Measurements from ENCODE around the gene CAT. TPM values are rescaled to one million over a fixed set of nuclear protein-coding genes. Genes with fewer than 3 reads are reported as not detected.
"Not testable (repeated sequence)": the region's sequence is repeated elsewhere in the genome, so short reads cannot be mapped to it uniquely, and the experiment has no call there.

Gene CAT
- total RNA-seq, 4 donors from 2014 or later: 232 to 609 (median 451) TPM

DNA sequence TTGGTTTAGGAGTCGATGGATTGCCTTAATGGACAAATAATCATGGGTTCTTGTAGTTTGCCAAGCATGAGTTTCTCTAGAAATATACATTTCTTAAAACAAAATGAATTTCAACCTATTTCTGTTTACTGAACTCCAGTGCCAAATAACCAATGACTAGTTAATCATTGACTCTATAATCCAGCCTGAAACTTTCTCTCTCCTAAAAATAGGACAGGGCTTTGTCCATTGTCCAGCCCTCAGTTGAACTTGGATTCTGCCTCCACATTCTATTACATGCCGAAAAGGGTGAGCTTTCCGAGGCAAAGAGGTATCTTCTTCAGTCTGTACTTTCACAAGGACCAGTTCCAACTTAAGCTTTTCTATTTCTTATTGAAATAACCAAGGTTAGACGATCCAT, 23.2 kb upstream of the CAT start:
- no peak for DNase-seq
- Histone ChIP-seq H3K27ac (no peak overlapping the region), H3K27me3 (no peaks in the 10 kb centered on the region), H3K36me3 (no peaks in the 10 kb centered on the region), H3K4me1 (no peaks in the 10 kb centered on the region), H3K4me3 (replicated peaks in 1 of 3) (no peak overlapping the region), H3K9me3 (no peaks in the 10 kb centered on the region)
- TF ChIP-seq POLR2A (IDR thresholded peaks at IDR 0.05): no peak
- TF ChIP-seq, protein P1, sequence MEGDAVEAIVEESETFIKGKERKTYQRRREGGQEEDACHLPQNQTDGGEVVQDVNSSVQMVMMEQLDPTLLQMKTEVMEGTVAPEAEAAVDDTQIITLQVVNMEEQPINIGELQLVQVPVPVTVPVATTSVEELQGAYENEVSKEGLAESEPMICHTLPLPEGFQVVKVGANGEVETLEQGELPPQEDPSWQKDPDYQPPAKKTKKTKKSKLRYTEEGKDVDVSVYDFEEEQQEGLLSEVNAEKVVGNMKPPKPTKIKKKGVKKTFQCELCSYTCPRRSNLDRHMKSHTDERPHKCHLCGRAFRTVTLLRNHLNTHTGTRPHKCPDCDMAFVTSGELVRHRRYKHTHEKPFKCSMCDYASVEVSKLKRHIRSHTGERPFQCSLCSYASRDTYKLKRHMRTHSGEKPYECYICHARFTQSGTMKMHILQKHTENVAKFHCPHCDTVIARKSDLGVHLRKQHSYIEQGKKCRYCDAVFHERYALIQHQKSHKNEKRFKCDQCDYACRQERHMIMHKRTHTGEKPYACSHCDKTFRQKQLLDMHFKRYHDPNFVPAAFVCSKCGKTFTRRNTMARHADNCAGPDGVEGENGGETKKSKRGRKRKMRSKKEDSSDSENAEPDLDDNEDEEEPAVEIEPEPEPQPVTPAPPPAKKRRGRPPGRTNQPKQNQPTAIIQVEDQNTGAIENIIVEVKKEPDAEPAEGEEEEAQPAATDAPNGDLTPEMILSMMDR (IDR thresholded peaks at IDR 0.05): no peak
- 45 to 85% methylated on average over 4 of the region's 4 CpGs for WGBS, 2 donors
- intact Hi-C loops (cut with DNase I): no loop called here

GRCh38 chr11:34416088-34416487, 22.6 kb upstream of the CAT start:
- 43 to 100% methylated on average over 1 of the region's 1 CpG for WGBS, 2 donors
- Histone ChIP-seq H3K4me1 (no peaks in the 10 kb centered on the region), H3K27me3 (no peaks in the 10 kb centered on the region), H3K27ac (no peak overlapping the region), H3K4me3 (replicated peaks in 1 of 3) (no peak overlapping the region), H3K9me3 (no peaks in the 10 kb centered on the region), H3K36me3 (no peaks in the 10 kb centered on the region)
- DNase-seq: no peak
- TF ChIP-seq POLR2A (IDR thresholded peaks at IDR 0.05): no peak
- TF ChIP-seq, protein P1 (IDR thresholded peaks at IDR 0.05): no peak
- intact Hi-C loops (cut with DNase I): no loop called here

DNA sequence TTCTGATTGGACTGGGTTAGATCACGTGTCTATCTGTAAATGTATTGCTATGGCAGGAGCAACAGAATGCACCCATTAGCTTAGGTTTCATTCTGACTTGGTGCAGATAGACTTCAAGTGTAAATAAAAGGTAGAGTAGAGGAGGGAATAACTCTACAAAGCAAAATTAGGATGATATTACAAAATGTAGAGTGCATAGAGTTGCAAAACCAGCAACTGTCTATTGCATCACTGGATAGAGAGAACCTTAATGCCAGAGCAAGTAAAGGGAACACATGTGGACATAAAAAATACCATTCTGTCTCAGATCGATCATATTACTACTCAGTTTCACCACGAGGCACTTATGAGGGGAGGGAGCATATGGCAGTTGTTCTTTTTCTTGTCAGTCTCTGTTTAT, 22.0 kb upstream of the CAT start:
- peaks cover 0 to under 1% of the 10 kb centered on the region in 2 donors for H3K4me1 ChIP-seq
- no peaks in the 10 kb centered on the region for H3K27me3 ChIP-seq
- no peak overlapping the region for H3K4me3 ChIP-seq (replicated peaks in 1 of 3)
- intact Hi-C loops (cut with DNase I): no loop called here
- H3K36me3 ChIP-seq: no peaks in the 10 kb centered on the region
- no peaks in the 10 kb centered on the region for H3K9me3 ChIP-seq
- no peak for DNase-seq
- TF ChIP-seq POLR2A (IDR thresholded peaks at IDR 0.05): no peak
- H3K27ac ChIP-seq: no peak overlapping the region
- 46 to 68% methylated on average over 3 of the region's 3 CpGs for WGBS, 2 donors

DNA sequence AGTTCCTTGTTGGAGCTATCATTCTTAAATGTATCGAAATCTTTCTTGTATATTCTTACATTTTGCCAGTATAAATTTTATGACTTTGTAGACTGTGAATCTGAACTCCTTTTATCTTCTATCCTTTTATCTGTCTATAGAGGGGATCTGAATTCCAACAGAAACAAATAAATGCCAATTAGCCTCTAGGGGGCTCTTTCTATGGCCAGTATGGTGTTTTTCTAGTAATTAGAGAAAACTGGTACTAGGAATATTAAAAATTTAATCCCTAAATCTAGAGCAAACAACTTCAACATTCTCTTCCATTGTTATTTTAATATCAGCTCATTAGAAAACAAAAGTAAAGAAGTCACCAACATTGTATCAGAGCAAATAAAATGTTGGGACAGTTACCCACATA, 21.5 kb upstream of the CAT start:
- DNase-seq: no peak
- intact Hi-C loops (cut with DNase I): no loop called here
- Histone ChIP-seq H3K4me3 (replicated peaks in 1 of 3) (no peak overlapping the region), H3K9me3 (no peaks in the 10 kb centered on the region), H3K4me1 (peaks cover 0 to 5% of the 10 kb centered on the region in 2 donors), H3K27ac (no peak overlapping the region), H3K27me3 (no peaks in the 10 kb centered on the region), H3K36me3 (no peaks in the 10 kb centered on the region)
- WGBS, 2 donors: 83 to 91% methylated on average over 1 of the region's 1 CpG
- TF ChIP-seq POLR2A (IDR thresholded peaks at IDR 0.05): no peak
- TF ChIP-seq, protein P1 (IDR thresholded peaks at IDR 0.05): peak in 1 of 6 experiments; percentile 14

- Histone ChIP-seq H3K4me3 (replicated peaks in 1 of 3) (no peak overlapping the region), H3K27me3 (no peaks in the 10 kb centered on the region), H3K27ac (no peak overlapping the region), H3K36me3 (no peaks in the 10 kb centered on the region), H3K4me1 (peaks cover 0 to 6% of the 10 kb centered on the region in 2 donors), H3K9me3 (no peaks in the 10 kb centered on the region)
- 92 to 95% methylated on average over 2 of the region's 2 CpGs for WGBS, 2 donors
- TF ChIP-seq, protein P1 (IDR thresholded peaks at IDR 0.05): no peak
- no peak for TF ChIP-seq POLR2A (IDR thresholded peaks at IDR 0.05)
- intact Hi-C loops (cut with DNase I): no loop called here
- DNase-seq: no peak
Observed at GRCh38 chr11:34419158-34419557, 19.6 kb upstream of the CAT start.

GRCh38 chr11:34423300-34423699, 15.4 kb upstream of the CAT start:
- TF ChIP-seq, protein P1 (IDR thresholded peaks at IDR 0.05): no peak
- TF ChIP-seq POLR2A (IDR thresholded peaks at IDR 0.05): no peak
- Histone ChIP-seq H3K9me3 (no peaks in the 10 kb centered on the region), H3K4me1 (peaks cover 0 to 30% of the 10 kb centered on the region in 2 donors), H3K27me3 (no peaks in the 10 kb centered on the region), H3K36me3 (no peaks in the 10 kb centered on the region), H3K27ac (no peak overlapping the region), H3K4me3 (replicated peaks in 1 of 3) (no peak overlapping the region)
- intact Hi-C loops (cut with DNase I): no loop called here
- DNase-seq: no peak
- 90 to 94% methylated on average over 7 of the region's 7 CpGs for WGBS, 2 donors

DNA sequence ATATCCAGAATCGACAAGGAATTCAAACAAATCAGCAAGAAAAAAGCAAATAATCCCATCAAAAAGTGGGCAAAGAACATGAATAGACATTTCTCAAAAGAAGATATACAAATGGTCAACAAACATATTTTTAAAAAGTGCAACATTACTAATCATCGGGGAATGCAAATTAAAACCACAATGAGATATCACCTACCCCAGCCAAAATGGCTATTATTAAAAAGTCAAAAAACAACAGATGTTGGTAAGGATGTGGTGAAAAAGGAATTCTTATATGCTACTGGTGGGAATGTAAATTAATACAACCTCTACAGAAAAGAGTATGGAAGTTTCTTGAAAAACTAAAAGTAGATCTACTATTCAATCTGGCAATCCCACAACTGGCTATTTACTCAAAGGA, 13.9 kb upstream of the CAT start:
- H3K36me3 ChIP-seq; H3K27me3 ChIP-seq; H3K9me3 ChIP-seq; H3K27ac ChIP-seq; intact Hi-C loops (cut with DNase I); H3K4me3 ChIP-seq (replicated peaks in 1 of 3); DNase-seq: not testable (repeated sequence)
- WGBS, 2 donors: 84 to 96% methylated on average over 2 of the region's 2 CpGs
- peaks cover 0 to 34% of the 10 kb centered on the region in 2 donors for H3K4me1 ChIP-seq

All from thyroid gland (tissue), 4 donors.